KOPT-K1 (cell line): ENCODE measurements around the gene CPXCR1.
"Not testable (repeated sequence)": the region's sequence is repeated elsewhere in the genome, so short reads cannot be mapped to it uniquely, and the experiment has no call there.

Experiments used
- H3K27ac ChIP-seq: fragments of 200-600 bp; sonication (generic); 2 replicates; pipeline ENCODE4 v1.5.1; 2016; ENCODE audit warnings: antibody characterized with exemption, mild to moderate bottlenecking, low read depth, low read length; ENCODE audit not compliant: poor library complexity, severe bottlenecking
- H3K36me3 ChIP-seq: fragments of 200-600 bp; sonication (generic); 2 replicates; pipeline ENCODE4 v1.5.1; 2017; ENCODE audit warnings: antibody characterized with exemption, mild to moderate bottlenecking, low read length, moderate library complexity; ENCODE audit not compliant: insufficient read depth
- H3K9me3 ChIP-seq: fragments of 200-600 bp; sonication (generic); 2 replicates; pipeline ENCODE4 v1.5.1; 2017; ENCODE audit warnings: antibody characterized with exemption, low read length, mild to moderate bottlenecking; ENCODE audit not compliant: insufficient read depth, poor library complexity, severe bottlenecking

CPXCR1 gene

GRCh38 chrX:88746925-88747324 is at the start of gene CPXCR1:
Gene CPXCR1 (plus strand): TSS chrX:88747225. CDS start chrX:88753415, 6,190 bp downstream.
- Histone ChIP-seq H3K36me3 (no peaks in the 10 kb centered on the region), H3K27ac (no peak within 1 kb of the TSS), H3K9me3 (no peaks in the 10 kb centered on the region)

- H3K36me3 ChIP-seq, result no peaks in the 10 kb centered on the region
- H3K9me3 ChIP-seq, result no peaks in the 10 kb centered on the region
- no peak overlapping the region for H3K27ac ChIP-seq
Measured at GRCh38 chrX:88735835-88736234, 11.2 kb upstream of the CPXCR1 start.

- H3K36me3 ChIP-seq, result not testable (repeated sequence)
Measured at GRCh38 chrX:88746215-88746614, 810 bp upstream of the CPXCR1 start.

GRCh38 chrX:88752339-88752738 is 5.3 kb downstream of the CPXCR1 start:
- not testable (repeated sequence) for H3K36me3 ChIP-seq, H3K27ac ChIP-seq, H3K9me3 ChIP-seq

More at GRCh38 chrX:88746215-88746614, 810 bp upstream of the CPXCR1 start:
- H3K27ac ChIP-seq, H3K9me3 ChIP-seq: not testable (repeated sequence)

- no peaks in the 10 kb centered on the region for H3K9me3 ChIP-seq
- H3K36me3 ChIP-seq, result no peaks in the 10 kb centered on the region
- H3K27ac ChIP-seq, result no peak overlapping the region
Measured at GRCh38 chrX:88789825-88790224, 42.8 kb downstream of the CPXCR1 start.
